GM10248 (cell line): ENCODE measurements around the gene CTNNA3.

Source experiments
- CTCF ChIA-PET: fragments of 300-600 bp; sonication (Branson Sonifier 250); formaldehyde crosslinking; extraction: SDS; loops from one replicate; lab custom pipeline; 2021; ENCODE audit warnings: antibody characterized with exemption; lab: Yijun Ruan, JAX
- POLR2A ChIA-PET: fragments of 350-650 bp; sonication (Branson Sonifier 250); formaldehyde crosslinking; extraction: SDS; loops from one replicate; lab custom pipeline; 2020; ENCODE audit warnings: antibody characterized with exemption; lab: Yijun Ruan, JAX
- DNase-seq: peaks from one replicate; pipeline ENCODE4 v3.0.0; 2012; ENCODE audit errors: extremely low spot score
- TF ChIP-seq, protein P1 (sequence below): IDR thresholded peaks from 2 replicates; pipeline ENCODE4 v1.5.1; 2012; ENCODE audit warnings: mild to moderate bottlenecking, low read depth; ENCODE audit errors: extremely low read depth, missing control alignments, control extremely low read depth

CTNNA3 gene

DNA sequence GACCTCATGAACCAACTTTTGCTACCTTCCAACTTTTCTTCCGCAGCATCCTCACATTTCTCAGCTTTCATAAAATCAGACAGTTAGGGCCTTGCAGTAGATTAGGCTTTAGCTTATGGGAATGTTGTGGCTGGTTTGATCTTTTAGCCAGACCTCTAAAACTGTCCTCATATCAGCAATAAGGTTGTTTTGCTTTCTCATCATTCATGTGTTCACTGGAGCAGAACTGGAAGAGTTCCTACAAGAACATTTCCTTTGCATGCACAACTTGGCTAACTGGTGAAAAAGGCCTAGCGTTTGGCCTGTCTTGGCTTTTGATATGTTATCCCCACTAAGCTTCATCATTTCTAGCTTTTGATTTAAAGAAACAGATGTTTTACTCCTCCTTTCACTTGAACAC lies 900.1 kb downstream of the CTNNA3 start:
- POLR2A ChIA-PET = no interaction called here

DNA sequence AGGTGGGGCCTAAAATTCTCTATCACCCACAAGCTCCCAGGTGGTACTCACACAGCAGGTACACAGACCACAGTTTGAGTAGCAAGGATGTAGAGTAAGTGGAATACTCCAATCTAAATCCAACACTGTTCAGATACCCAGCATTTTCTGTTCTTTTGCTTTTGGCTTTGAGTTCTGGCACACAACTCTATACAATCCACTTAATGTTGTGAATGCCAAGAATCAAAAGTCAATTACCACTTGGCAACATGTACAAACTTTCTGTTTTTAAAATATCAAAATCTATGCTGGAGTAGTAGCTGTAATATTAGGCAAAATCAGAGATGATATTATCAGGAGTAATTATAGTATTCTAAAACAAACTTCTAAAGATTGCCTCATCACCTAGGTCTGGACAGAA lies 903.6 kb downstream of the CTNNA3 start:
- CTCF ChIA-PET = interaction anchor here (0.6 to 1.4 kb wide), 4 partner anchors 10 to 28 kb away, joined by 3 to 4 read pairs (median 3); no protein-coding TSS in a partner anchor

More for the DNA sequence above, 900.1 kb downstream of the CTNNA3 start:
- TF ChIP-seq, protein P1, sequence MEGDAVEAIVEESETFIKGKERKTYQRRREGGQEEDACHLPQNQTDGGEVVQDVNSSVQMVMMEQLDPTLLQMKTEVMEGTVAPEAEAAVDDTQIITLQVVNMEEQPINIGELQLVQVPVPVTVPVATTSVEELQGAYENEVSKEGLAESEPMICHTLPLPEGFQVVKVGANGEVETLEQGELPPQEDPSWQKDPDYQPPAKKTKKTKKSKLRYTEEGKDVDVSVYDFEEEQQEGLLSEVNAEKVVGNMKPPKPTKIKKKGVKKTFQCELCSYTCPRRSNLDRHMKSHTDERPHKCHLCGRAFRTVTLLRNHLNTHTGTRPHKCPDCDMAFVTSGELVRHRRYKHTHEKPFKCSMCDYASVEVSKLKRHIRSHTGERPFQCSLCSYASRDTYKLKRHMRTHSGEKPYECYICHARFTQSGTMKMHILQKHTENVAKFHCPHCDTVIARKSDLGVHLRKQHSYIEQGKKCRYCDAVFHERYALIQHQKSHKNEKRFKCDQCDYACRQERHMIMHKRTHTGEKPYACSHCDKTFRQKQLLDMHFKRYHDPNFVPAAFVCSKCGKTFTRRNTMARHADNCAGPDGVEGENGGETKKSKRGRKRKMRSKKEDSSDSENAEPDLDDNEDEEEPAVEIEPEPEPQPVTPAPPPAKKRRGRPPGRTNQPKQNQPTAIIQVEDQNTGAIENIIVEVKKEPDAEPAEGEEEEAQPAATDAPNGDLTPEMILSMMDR = no peak
- no peak for DNase-seq
- CTCF ChIA-PET = interaction anchor here (1.1 to 2.2 kb wide), 3 partner anchors 9 to 13 kb away, joined by 4 to 7 read pairs (median 4); no protein-coding TSS in a partner anchor

DNA sequence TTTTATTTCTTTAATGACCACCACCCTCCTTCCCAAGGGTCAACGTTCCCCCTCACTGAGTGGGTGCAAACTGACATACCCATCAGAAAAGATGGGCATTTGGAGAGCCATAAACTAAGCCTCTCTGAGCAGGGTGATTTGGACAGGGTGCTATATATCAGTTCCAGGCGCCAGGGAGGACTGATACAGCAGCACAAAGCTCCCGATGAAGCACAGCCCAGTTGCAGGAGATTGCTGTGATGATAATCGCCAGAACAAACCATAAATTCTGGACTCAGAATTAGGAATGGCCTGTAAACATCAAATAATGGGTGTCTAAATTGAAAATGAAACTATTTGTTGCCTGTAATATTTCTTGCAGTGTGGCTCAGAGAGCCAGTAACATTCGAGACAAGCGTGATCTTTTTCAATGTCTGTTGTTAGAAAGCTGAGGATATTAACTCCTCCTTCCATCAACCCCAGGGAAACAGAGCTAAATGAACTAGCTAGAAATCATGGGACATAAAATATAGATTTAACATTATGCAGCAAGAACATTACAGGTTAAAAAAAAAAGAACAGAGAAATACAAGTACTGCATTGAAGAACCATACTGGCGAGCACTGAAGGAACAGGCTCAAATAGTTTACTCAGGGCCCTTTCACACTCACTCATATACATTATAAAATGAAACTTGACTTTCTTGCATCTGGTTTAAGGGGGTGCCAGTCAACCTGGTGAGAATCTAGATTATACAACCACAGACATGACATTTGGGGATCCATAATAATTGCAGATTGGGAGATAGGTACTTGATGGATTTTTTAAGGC lies 907.6 kb downstream of the CTNNA3 start:
- TF ChIP-seq, protein P1 = no peak
- no peak for DNase-seq
- ChIA-PET CTCF (no interaction called here), POLR2A (no interaction called here)

More for the DNA sequence above, 903.6 kb downstream of the CTNNA3 start:
- no peak for DNase-seq
- TF ChIP-seq, protein P1 = no peak
- POLR2A ChIA-PET = no interaction called here

DNA sequence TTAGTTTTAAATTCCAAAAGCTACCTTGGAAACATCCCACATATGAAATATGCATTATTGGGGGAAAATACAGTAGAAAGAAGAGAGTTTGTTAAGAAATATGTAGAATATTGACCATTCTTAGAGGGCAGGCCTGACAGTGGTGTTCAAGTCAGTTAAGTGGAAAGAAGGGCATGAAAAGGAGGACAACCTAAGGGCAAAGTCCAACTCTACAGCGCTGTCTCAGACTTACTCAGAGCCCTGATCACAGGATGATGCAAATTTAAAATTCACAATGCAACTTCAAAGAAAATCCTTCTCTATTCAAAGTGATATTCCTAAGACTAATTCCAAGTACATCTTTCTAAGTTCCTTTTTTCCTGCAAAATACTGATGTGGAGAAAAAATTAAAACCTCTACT lies 909.3 kb downstream of the CTNNA3 start:
- TF ChIP-seq, protein P1 = no peak
- no peak for DNase-seq
- POLR2A ChIA-PET = no interaction called here

DNA sequence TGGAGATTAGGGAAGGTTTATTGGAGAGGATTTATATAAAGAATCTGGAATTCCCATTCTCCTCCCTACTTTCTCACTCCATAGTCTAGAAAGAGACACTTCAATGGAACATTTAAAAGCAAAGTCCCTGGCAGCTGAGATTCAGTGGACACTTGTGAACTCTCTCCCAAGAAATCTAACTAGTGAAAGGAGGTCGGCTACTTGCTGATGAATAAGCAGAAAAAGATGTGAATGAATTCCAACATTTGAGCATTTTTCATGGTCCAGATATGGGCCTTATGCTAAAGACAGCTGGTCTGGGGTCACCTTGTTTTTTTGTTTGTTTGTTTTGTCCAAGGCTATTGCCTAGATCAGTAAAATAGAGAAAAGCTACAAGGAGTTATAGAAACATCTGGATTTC lies 911.2 kb downstream of the CTNNA3 start:
- ChIA-PET CTCF (interaction anchor here (1.5 kb wide), 1 partner anchor 17 kb away, joined by 4 read pairs; no protein-coding TSS in a partner anchor), POLR2A (no interaction called here)
- TF ChIP-seq, protein P1 = no peak
- DNase-seq = no peak

More for the DNA sequence above, 909.3 kb downstream of the CTNNA3 start:
- CTCF ChIA-PET = interaction anchor here (1.1 to 2.0 kb wide), 2 partner anchors 10 to 20 kb away, joined by 4 read pairs; no protein-coding TSS in a partner anchor

DNA sequence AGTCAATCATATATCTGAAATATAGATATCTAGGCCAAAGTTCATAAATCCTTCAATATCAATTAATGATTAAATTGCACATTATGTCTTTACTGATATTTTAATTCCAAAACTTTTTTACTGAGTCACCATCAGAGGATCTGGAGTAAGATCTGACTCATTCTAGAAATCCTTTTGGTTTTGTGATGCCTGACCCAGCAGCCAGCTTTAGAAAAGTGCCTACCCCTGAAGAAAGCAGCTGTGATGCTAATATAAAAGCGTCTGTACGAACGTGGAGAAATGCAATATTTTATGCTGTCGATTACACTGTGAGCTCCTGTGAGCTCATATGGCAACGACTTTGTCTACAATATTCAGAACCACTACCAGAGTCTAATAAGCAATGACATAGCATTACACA lies 912.7 kb downstream of the CTNNA3 start:
- ChIA-PET CTCF (interaction anchor here (1.4 to 2.1 kb wide), 2 partner anchors 9 to 13 kb away, joined by 4 read pairs; no protein-coding TSS in a partner anchor), POLR2A (no interaction called here)
- DNase-seq = no peak
- TF ChIP-seq, protein P1 = no peak
